Measurements from ENCODE around the gene HEPN1. TPM values are rescaled to one million over a fixed set of nuclear protein-coding genes. Genes with fewer than 3 reads are reported as not detected.

Gene HEPN1
- total and polyA plus RNA-seq, 10 of the 15 experiments (the other 5 are each of a cell fraction or from before 2014, with no cell fraction given), result not detected

DNA sequence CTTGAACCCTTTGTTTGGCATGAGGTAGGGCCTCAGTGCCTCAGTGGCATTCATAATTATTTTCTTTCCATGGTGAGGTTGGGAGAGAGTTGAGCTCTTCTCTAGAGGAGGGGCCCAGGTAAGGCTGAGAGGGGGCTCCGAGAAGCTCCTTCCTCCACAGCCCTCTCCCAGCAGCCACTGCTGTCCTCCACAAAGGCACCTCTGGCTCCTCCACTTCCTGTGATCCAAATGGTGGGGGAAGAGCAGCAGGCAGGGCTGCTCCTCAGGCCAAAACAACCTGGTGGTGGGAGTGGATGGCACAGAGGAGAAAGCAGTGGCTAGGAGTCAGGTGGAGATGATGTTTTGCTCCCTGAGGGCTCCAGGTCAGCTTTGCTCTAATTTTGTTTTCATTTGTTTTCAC, 34.7 kb upstream of the HEPN1 start:
- ChIA-PET POLR2A (no interaction called here), SMC1A (ENCODE audit: uncharacterized antibody, unreplicated experiment) (no interaction called here), CTCF (interaction anchor here (1.0 kb wide), 1 partner anchor 18 kb away, joined by 3 read pairs; no protein-coding TSS in a partner anchor), RAD21 (ENCODE audit: unreplicated experiment) (no interaction called here)
- Histone ChIP-seq H3K4me2 (ENCODE audit: control insufficient read depth, insufficient read depth) (no peak overlapping the region), H3K4me1 (ENCODE audit: control insufficient read depth, insufficient read depth, low read length) (no peaks in the 10 kb centered on the region), H3K36me3 (ENCODE audit: control insufficient read depth in 2 of 2, insufficient read depth in 2 of 2, low read length in 1 of 2) (no peaks in the 10 kb centered on the region; a peak in 1 of 4 replicates), H3K27me3 (replicated peaks in 1 of 2; ENCODE audit: control insufficient read depth in 2 of 2, insufficient read depth in 2 of 2, low read length in 1 of 2) (peaks cover 0 to 4% of the 10 kb centered on the region in 2 experiments; a peak in 1 of 4 replicates), H3K9ac (ENCODE audit: control insufficient read depth, insufficient read depth, low read length) (no peak overlapping the region), H3K79me2 (ENCODE audit: control insufficient read depth, insufficient read depth, low read length) (no peaks in the 10 kb centered on the region), H3K9me3 (replicated peaks; ENCODE audit: control insufficient read depth, insufficient read depth, low read length) (no peaks in the 10 kb centered on the region), H4K20me1 (ENCODE audit: control insufficient read depth, insufficient read depth) (no peaks in the 10 kb centered on the region), H3K27ac (ENCODE audit: control insufficient read depth, insufficient read depth) (no peak overlapping the region), H2AFZ (ENCODE audit: control insufficient read depth, low read depth, low read length) (no peak overlapping the region), H3K4me3 (no peak overlapping the region)
- TF ChIP-seq TCF3 (IDR thresholded peaks at IDR 0.05; ENCODE audit: borderline replicate concordance, insufficient read depth, low read depth, low read length) (no peak), PAX5 (IDR thresholded peaks at IDR 0.05; ENCODE audit: borderline replicate concordance, low read depth, low read length) (no peak), SUPT20H (IDR thresholded peaks at IDR 0.05; ENCODE audit: borderline replicate concordance, control insufficient read depth, low read depth, low read length) (no peak), HDAC2 (IDR thresholded peaks at IDR 0.05) (no peak), SIN3A (IDR thresholded peaks at IDR 0.05; ENCODE audit: low read depth, low read length) (no peak), POLR2AphosphoS5 (IDR thresholded peaks at IDR 0.05; ENCODE audit: low read length) (no peak), SMAD5 (IDR thresholded peaks at IDR 0.05; ENCODE audit: low read depth) (no peak), ETV6 (conservative IDR thresholded peaks at IDR 0.05 in 1 of 2, IDR thresholded peaks at IDR 0.05 in 1 of 2; ENCODE audit: borderline replicate concordance in 1 of 2, low read depth in 1 of 2) (no peak), RBBP5 (conservative IDR thresholded peaks at IDR 0.05) (no peak)
- TF ChIP-seq, protein P1, sequence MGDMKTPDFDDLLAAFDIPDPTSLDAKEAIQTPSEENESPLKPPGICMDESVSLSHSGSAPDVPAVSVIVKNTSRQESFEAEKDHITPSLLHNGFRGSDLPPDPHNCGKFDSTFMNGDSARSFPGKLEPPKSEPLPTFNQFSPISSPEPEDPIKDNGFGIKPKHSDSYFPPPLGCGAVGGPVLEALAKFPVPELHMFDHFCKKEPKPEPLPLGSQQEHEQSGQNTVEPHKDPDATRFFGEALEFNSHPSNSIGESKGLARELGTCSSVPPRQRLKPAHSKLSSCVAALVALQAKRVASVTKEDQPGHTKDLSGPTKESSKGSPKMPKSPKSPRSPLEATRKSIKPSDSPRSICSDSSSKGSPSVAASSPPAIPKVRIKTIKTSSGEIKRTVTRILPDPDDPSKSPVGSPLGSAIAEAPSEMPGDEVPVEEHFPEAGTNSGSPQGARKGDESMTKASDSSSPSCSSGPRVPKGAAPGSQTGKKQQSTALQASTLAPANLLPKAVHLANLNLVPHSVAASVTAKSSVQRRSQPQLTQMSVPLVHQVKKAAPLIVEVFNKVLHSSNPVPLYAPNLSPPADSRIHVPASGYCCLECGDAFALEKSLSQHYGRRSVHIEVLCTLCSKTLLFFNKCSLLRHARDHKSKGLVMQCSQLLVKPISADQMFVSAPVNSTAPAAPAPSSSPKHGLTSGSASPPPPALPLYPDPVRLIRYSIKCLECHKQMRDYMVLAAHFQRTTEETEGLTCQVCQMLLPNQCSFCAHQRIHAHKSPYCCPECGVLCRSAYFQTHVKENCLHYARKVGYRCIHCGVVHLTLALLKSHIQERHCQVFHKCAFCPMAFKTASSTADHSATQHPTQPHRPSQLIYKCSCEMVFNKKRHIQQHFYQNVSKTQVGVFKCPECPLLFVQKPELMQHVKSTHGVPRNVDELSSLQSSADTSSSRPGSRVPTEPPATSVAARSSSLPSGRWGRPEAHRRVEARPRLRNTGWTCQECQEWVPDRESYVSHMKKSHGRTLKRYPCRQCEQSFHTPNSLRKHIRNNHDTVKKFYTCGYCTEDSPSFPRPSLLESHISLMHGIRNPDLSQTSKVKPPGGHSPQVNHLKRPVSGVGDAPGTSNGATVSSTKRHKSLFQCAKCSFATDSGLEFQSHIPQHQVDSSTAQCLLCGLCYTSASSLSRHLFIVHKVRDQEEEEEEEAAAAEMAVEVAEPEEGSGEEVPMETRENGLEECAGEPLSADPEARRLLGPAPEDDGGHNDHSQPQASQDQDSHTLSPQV (IDR thresholded peaks at IDR 0.05), result no peak
- no TSS peak for BruUV-seq (replicated peaks)
- no peak for ATAC-seq
- in situ Hi-C loops (cut with MboI) (no loop called here), intact Hi-C loops (cut with micrococcal nuclease; ENCODE audit: unreplicated experiment) (loop anchor here (10.0 kb wide), 1 partner anchor 260 kb away; no protein-coding TSS in a partner anchor)
- no peak for FAIRE-seq
- no peak for DNase-seq (ENCODE audit: low read depth, low spot score)
- WGBS (ENCODE audit: insufficient coverage, insufficient replicate concordance, low lambda C conversion rate, missing lambda C conversion rate), result 0% methylated on average over 1 of the region's 1 CpG

Data from GM12878 (cell line).